Smooth muscle cell (in vitro differentiated cells): Measurements from ENCODE around the gene NECAB2. TPM values are rescaled to one million over a fixed set of nuclear protein-coding genes. Genes with fewer than 3 reads are reported as not detected.
"Not testable (repeated sequence)": the region's sequence is repeated elsewhere in the genome, so short reads cannot be mapped to it uniquely, and the experiment has no call there.

Experiments used
- DNase-seq: peaks from one replicate; lab custom pipeline; 2025; ENCODE audit not compliant: unreplicated experiment; lab: John Stamatoyannopoulos, UW
- H2AFZ ChIP-seq: fragments of 200-600 bp; sonication (generic); 2 replicates; pipeline ENCODE4 v1.6.0; 2016; ENCODE audit warnings: antibody characterized with exemption, low read depth, mild to moderate bottlenecking
- H3F3A ChIP-seq: fragments of 200-600 bp; sonication (generic); 2 replicates; pipeline ENCODE4 v1.6.0; 2017; ENCODE audit warnings: antibody characterized with exemption, low read depth
- H3K27ac ChIP-seq: fragments of 200-600 bp; sonication (generic); 2 replicates; pipeline ENCODE4 v1.5.1; 2016; ENCODE audit warnings: low read depth, mild to moderate bottlenecking
- H3K27me3 ChIP-seq: fragments of 200-600 bp; sonication (generic); 2 replicates; pipeline ENCODE4 v1.6.1; 2016; ENCODE audit warnings: low read depth, mild to moderate bottlenecking
- H3K36me3 ChIP-seq: fragments of 200-600 bp; sonication (generic); 2 replicates; pipeline ENCODE4 v1.5.1; 2016; ENCODE audit warnings: low read depth
- H3K4me1 ChIP-seq: fragments of 200-600 bp; sonication (generic); 2 replicates; pipeline ENCODE4 v1.5.1; 2016; ENCODE audit warnings: low read depth
- H3K4me2 ChIP-seq: fragments of 200-600 bp; sonication (generic); 2 replicates; pipeline ENCODE4 v1.6.0; 2016; ENCODE audit warnings: mild to moderate bottlenecking
- H3K4me3 ChIP-seq: fragments of 200-600 bp; sonication (generic); 2 replicates; pipeline ENCODE4 v1.5.1; 2016; ENCODE audit warnings: mild to moderate bottlenecking
- H3K79me2 ChIP-seq: fragments of 200-600 bp; sonication (generic); 2 replicates; pipeline ENCODE4 v1.6.0; 2016; ENCODE audit warnings: low read depth, mild to moderate bottlenecking
- H3K9ac ChIP-seq: fragments of 200-600 bp; sonication (generic); 2 replicates; pipeline ENCODE4 v1.6.0; 2016; ENCODE audit warnings: low read depth
- H3K9me3 ChIP-seq: fragments of 200-600 bp; sonication (generic); replicated peaks from 2 replicates; pipeline ENCODE4 v1.5.1; 2016; ENCODE audit warnings: low read depth
- H4K20me1 ChIP-seq: fragments of 200-600 bp; sonication (generic); 2 replicates; pipeline ENCODE4 v1.6.0; 2016; ENCODE audit warnings: low read depth
- CTCF ChIP-seq: fragments of 200-600 bp; sonication (generic); IDR thresholded peaks from 2 replicates; pipeline ENCODE4 v1.5.1; 2017; ENCODE audit warnings: borderline replicate concordance, mild to moderate bottlenecking, antibody characterized with exemption; ENCODE audit not compliant: insufficient read depth, poor library complexity, severe bottlenecking
- WGBS: methylation state at CpG from one replicate; pipeline ENCODE4 v1.1.7; 2016; ENCODE audit warnings: low lambda C conversion rate; 5-methylcytosine and 5-hydroxymethylcytosine counted together
- polyA plus RNA-seq: library from polyadenylated mRNA; unstranded; fragments of >200 nt; fragmentation: Nextera tagmentation; extraction: Ambion mirVana; gene quantifications from 2 replicates; pipeline ENCODE4 v1.2.1, GENCODE V29; 2016
- total RNA-seq: library from RNA; depleted of rRNA; stranded (reverse); fragments of >200 nt; gene quantifications from 2 replicates; pipeline ENCODE4 v1.2.3, GENCODE V29; 2014

NECAB2 gene
- total and polyA plus RNA-seq, 2 experiments from 2014 or later, result 0.22 to 1.7 TPM

- no peak for DNase-seq
- Histone ChIP-seq H3K36me3 (no peaks in the 10 kb centered on the region), H3K27ac (no peak overlapping the region), H3K9me3 (no peaks in the 10 kb centered on the region), H3K27me3 (no peaks in the 10 kb centered on the region), H2AFZ (no peak overlapping the region), H3K4me1 (no peaks in the 10 kb centered on the region), H3F3A (no peaks in the 10 kb centered on the region), H3K79me2 (no peaks in the 10 kb centered on the region), H3K9ac (no peak overlapping the region), H3K4me2 (no peak overlapping the region), H3K4me3 (no peak overlapping the region), H4K20me1 (no peaks in the 10 kb centered on the region)
- 90% methylated on average over 28 of the region's 28 CpGs for WGBS
- TF ChIP-seq CTCF, result no peak
These were observed 27.2 kb upstream of the NECAB2 start for GRCh38 chr16:83940630-83941378.

- H3K9ac ChIP-seq, H3K79me2 ChIP-seq, H3K27ac ChIP-seq, H3K4me1 ChIP-seq, H4K20me1 ChIP-seq, H3K4me3 ChIP-seq, H2AFZ ChIP-seq, DNase-seq, H3K27me3 ChIP-seq, H3K36me3 ChIP-seq, H3K4me2 ChIP-seq, H3F3A ChIP-seq, H3K9me3 ChIP-seq: not testable (repeated sequence)
- 96% methylated on average over 8 of the region's 9 CpGs for WGBS
These were observed 26.5 kb upstream of the NECAB2 start for GRCh38 chr16:83941546-83941945.

- DNase-seq, result no peak
- no peaks in the 10 kb centered on the region for H3K36me3 ChIP-seq
- H3K4me1 ChIP-seq, result no peaks in the 10 kb centered on the region
- no peak overlapping the region for H3K9ac ChIP-seq
- no peak for TF ChIP-seq CTCF
- no peaks in the 10 kb centered on the region for H3K79me2 ChIP-seq
- no peaks in the 10 kb centered on the region for H4K20me1 ChIP-seq
- H3K4me3 ChIP-seq, result no peak overlapping the region
- no peak overlapping the region for H2AFZ ChIP-seq
- no peak overlapping the region for H3K4me2 ChIP-seq
- WGBS, result 91% methylated on average over 14 of the region's 14 CpGs
- no peaks in the 10 kb centered on the region for H3K27me3 ChIP-seq
- no peaks in the 10 kb centered on the region for H3K9me3 ChIP-seq
- H3F3A ChIP-seq, result no peaks in the 10 kb centered on the region
- no peak overlapping the region for H3K27ac ChIP-seq
These were observed 26.0 kb upstream of the NECAB2 start for GRCh38 chr16:83942074-83942473.

GRCh38 chr16:83942815-83943515 is 25.1 kb upstream of the NECAB2 start:
- WGBS, result 88% methylated on average over 11 of the region's 11 CpGs
- Histone ChIP-seq H3K4me2 (no peak overlapping the region), H4K20me1 (no peaks in the 10 kb centered on the region), H3K27ac (no peak overlapping the region), H3K9me3 (no peaks in the 10 kb centered on the region), H3K36me3 (no peaks in the 10 kb centered on the region), H2AFZ (no peak overlapping the region), H3K4me3 (no peak overlapping the region), H3K27me3 (no peaks in the 10 kb centered on the region), H3F3A (no peaks in the 10 kb centered on the region), H3K9ac (no peak overlapping the region), H3K4me1 (no peaks in the 10 kb centered on the region), H3K79me2 (no peaks in the 10 kb centered on the region)
- TF ChIP-seq CTCF, result no peak
- DNase-seq, result no peak
